ENCODE measurements around the gene FRK.

Gene FRK

GRCh38 chr6:116034327-116034726, 26.4 kb downstream of the FRK start:
- DNase-seq, result no peak

GRCh38 chr6:116033687-116034303, 26.9 kb downstream of the FRK start:
- DNase-seq, result no peak

GRCh38 chr6:116030770-116031169, 29.9 kb downstream of the FRK start:
- no peak for DNase-seq

- no peak for DNase-seq
Measured at GRCh38 chr6:116029535-116029934, 31.2 kb downstream of the FRK start.

- DNase-seq, result no peak
Measured at GRCh38 chr6:116028233-116028632, 32.5 kb downstream of the FRK start.

- DNase-seq, result no peak
Measured at GRCh38 chr6:116027801-116028200, 32.9 kb downstream of the FRK start.

GRCh38 chr6:116025405-116025804, 35.3 kb downstream of the FRK start:
- no peak for DNase-seq

- DNase-seq, result no peak
Measured at GRCh38 chr6:116022841-116023445, 37.7 kb downstream of the FRK start.

- no peak for DNase-seq
Measured at GRCh38 chr6:116020738-116021137, 40.0 kb downstream of the FRK start.

GRCh38 chr6:116019428-116019827, 41.3 kb downstream of the FRK start:
- no peak for DNase-seq

- no peak for DNase-seq
Measured at GRCh38 chr6:116018976-116019375, 41.7 kb downstream of the FRK start.

GRCh38 chr6:116017546-116018295, 43.0 kb downstream of the FRK start:
- DNase-seq, result no peak

- no peak for DNase-seq
Measured at GRCh38 chr6:116016846-116017545, 43.7 kb downstream of the FRK start.

GRCh38 chr6:116015983-116016382, 44.7 kb downstream of the FRK start:
- DNase-seq, result no peak

GRCh38 chr6:116015561-116015960, 45.1 kb downstream of the FRK start:
- no peak for DNase-seq

- DNase-seq, result no peak
Measured at GRCh38 chr6:116012951-116013350, 47.7 kb downstream of the FRK start.

GRCh38 chr6:116012471-116012949, 48.2 kb downstream of the FRK start:
- no peak for DNase-seq

GRCh38 chr6:116011520-116011919, 49.2 kb downstream of the FRK start:
- peak; percentile 34 for DNase-seq

GRCh38 chr6:116010790-116011401, 49.8 kb downstream of the FRK start:
- DNase-seq, result peak; percentile 42

- DNase-seq, result no peak
Measured at GRCh38 chr6:116010386-116010785, 50.3 kb downstream of the FRK start.

- DNase-seq, result no peak
Measured at GRCh38 chr6:116008470-116009243, 52.0 kb downstream of the FRK start.
